Panc1 (cell line): Measurements from ENCODE around the gene TREML4. TPM values are rescaled to one million over a fixed set of nuclear protein-coding genes. Genes with fewer than 3 reads are reported as not detected.

Experiments used
- ATAC-seq: fragments of 200-7000 bp; cut with Tn5 transposase; 2 replicates; pipeline ENCODE4 v1.9.1; 2020; ENCODE audit warnings: mild to moderate bottlenecking, moderate library complexity
- BruUV-seq: library from RNA; stranded (reverse); fragments of 400-500 nt; replicated peaks from 2 replicates; lab custom pipeline; 2021; lab: Mats Ljungman, UMichigan
- CTCF ChIA-PET: fragments of 300-600 bp; sonication (Branson Sonifier 250); formaldehyde crosslinking; loops from one replicate; lab custom pipeline; 2022; ENCODE audit warnings: antibody characterized with exemption; lab: Charles Lee
- POLR2A ChIA-PET: fragments of 300-600 bp; sonication (Branson Sonifier 250); formaldehyde crosslinking; loops from one replicate; lab custom pipeline; 2022; ENCODE audit warnings: antibody characterized with exemption; lab: Charles Lee
- DNase-seq: peaks from one replicate; pipeline ENCODE4 v3.0.0-alpha.2; 2010; ENCODE audit warnings: low read depth, low spot score
- H3K27ac ChIP-seq: 2 replicates; pipeline ENCODE4 v1.5.1; 2011; ENCODE audit warnings: mild to moderate bottlenecking, low read length, inconsistent platforms
- H3K27me3 ChIP-seq: fragments of 200-500 bp; sonication (Bioruptor generic); 2 replicates; pipeline ENCODE4 v1.6.0; 2014; ENCODE audit warnings: low read length, inconsistent platforms; ENCODE audit not compliant: control insufficient read depth, insufficient read depth
- H3K36me3 ChIP-seq: fragments of 200-500 bp; sonication (Bioruptor generic); 2 replicates; pipeline ENCODE4 v1.5.1; 2014; ENCODE audit warnings: inconsistent platforms, mild to moderate bottlenecking, low read length, moderate library complexity; ENCODE audit not compliant: control insufficient read depth, insufficient read depth
- H3K4me1 ChIP-seq: 2 replicates; pipeline ENCODE4 v1.5.1; 2011; ENCODE audit warnings: inconsistent platforms, mild to moderate bottlenecking, low read length, moderate library complexity; ENCODE audit not compliant: control insufficient read depth, insufficient read depth
- H3K4me3 ChIP-seq, 2 experiments: 2 replicates each; pipeline ENCODE4 v1.5.1; 2011 to 2012; ENCODE audit warnings: low read depth in 2 of 2, low read length in 2 of 2, mild to moderate bottlenecking in 2 of 2, inconsistent platforms in 1 of 2, moderate library complexity in 1 of 2
- H3K9me3 ChIP-seq: fragments of 200-500 bp; sonication (Bioruptor generic); 2 replicates; pipeline ENCODE4 v1.5.1; 2014; ENCODE audit warnings: low read depth, mild to moderate bottlenecking, inconsistent platforms, low read length, moderate library complexity; ENCODE audit not compliant: control insufficient read depth, insufficient read depth
- CTCF ChIP-seq: fragments of 450-650 bp; IDR thresholded peaks from 2 replicates; pipeline ENCODE4 v1.5.1; 2017; ENCODE audit warnings: mild to moderate bottlenecking
- POLR2AphosphoS5 ChIP-seq: IDR thresholded peaks from 2 replicates; pipeline ENCODE4 v1.6.1; 2012; ENCODE audit warnings: mild to moderate bottlenecking, low read depth, low read length, moderate library complexity
- REST ChIP-seq, 2 experiments: IDR thresholded peaks; 2 replicates each; pipeline ENCODE4 v1.6.1; 2011 to 2012; ENCODE audit warnings: low read depth in 2 of 2, control low read depth in 1 of 2, low read length in 1 of 2, mild to moderate bottlenecking in 1 of 2, moderate library complexity in 1 of 2; ENCODE audit not compliant: insufficient read depth in 1 of 2
- SIN3A ChIP-seq: IDR thresholded peaks from 2 replicates; pipeline ENCODE4 v1.6.1; 2012; ENCODE audit warnings: low read depth, mild to moderate bottlenecking, low read length, moderate library complexity, borderline replicate concordance; ENCODE audit not compliant: insufficient read depth
- TCF7L2 ChIP-seq: IDR thresholded peaks from 2 replicates; pipeline ENCODE4 v1.6.1; 2011; ENCODE audit warnings: mild to moderate bottlenecking, low read depth, low read length, inconsistent platforms
- in situ Hi-C: cut with HindIII; loops from 2 replicates; pipeline ENCODE4 v1.10.0; 2016; ENCODE audit warnings: low sequenced_read_pairs, low pct_unique_long_range_greater_than_20kb
- intact Hi-C: fragments of 100-400 bp; cut with micrococcal nuclease; formaldehyde crosslinking; loops from one replicate; pipeline ENCODE4 v1.10.0; 2022; ENCODE audit not compliant: unreplicated experiment
- total RNA-seq: library from RNA; stranded (reverse); gene quantifications from one replicate; pipeline ENCODE4 v1.2.1, GENCODE V29; 2021; ENCODE audit not compliant: unreplicated experiment

TREML4 gene
- total RNA-seq, 1 experiment from 2014 or later = not detected

- no TSS peak for BruUV-seq
- Histone ChIP-seq H3K4me1 (no peaks in the 10 kb centered on the region), H3K9me3 (peaks cover 4% of the 10 kb centered on the region; the same call in 1 of the 2 replicates), H3K27me3 (peaks cover 9% of the 10 kb centered on the region), H3K36me3 (no peaks in the 10 kb centered on the region), H3K4me3 (no peak overlapping the region), H3K27ac (no peak overlapping the region)
- in situ Hi-C loops = no loop called here
- ChIA-PET CTCF (no interaction called here), POLR2A (no interaction called here)
- intact Hi-C loops = no loop called here
- ATAC-seq (no peak), DNase-seq (no peak)
- TF ChIP-seq POLR2AphosphoS5 = no peak
- TF ChIP-seq SIN3A = no peak
Observed at GRCh38 chr6:41222513-41222912, 5.6 kb upstream of the TREML4 start.

GRCh38 chr6:41224800-41225199, 3.3 kb upstream of the TREML4 start:
- Histone ChIP-seq H3K4me3 (no peak overlapping the region), H3K27me3 (peaks cover 12% of the 10 kb centered on the region), H3K4me1 (no peaks in the 10 kb centered on the region), H3K9me3 (no peaks in the 10 kb centered on the region), H3K27ac (no peak overlapping the region), H3K36me3 (no peaks in the 10 kb centered on the region)
- BruUV-seq = no TSS peak
- ChIA-PET POLR2A (no interaction called here), CTCF (no interaction called here)
- intact Hi-C loops (no loop called here), in situ Hi-C loops (no loop called here)
- DNase-seq = no peak
- no peak for ATAC-seq
- TF ChIP-seq TCF7L2 (no peak), REST (IDR thresholded peaks at IDR 0.05; ENCODE audit: insufficient read depth in 1 of 2, low read depth in 2 of 2, low read length in 1 of 2) (no peak), CTCF (no peak), POLR2AphosphoS5 (no peak), SIN3A (no peak)

GRCh38 chr6:41226752-41227151, 1.4 kb upstream of the TREML4 start:
- in situ Hi-C loops = no loop called here
- no TSS peak for BruUV-seq
- no peaks in the 10 kb centered on the region for H3K9me3 ChIP-seq
- CTCF ChIA-PET = no interaction called here
- H3K27me3 ChIP-seq = peaks cover 18% of the 10 kb centered on the region
- intact Hi-C loops = no loop called here
- no peak for DNase-seq
- no peak overlapping the region for H3K4me3 ChIP-seq
- no peak overlapping the region for H3K27ac ChIP-seq
- no peak for TF ChIP-seq SIN3A
- TF ChIP-seq CTCF = no peak
- TF ChIP-seq POLR2AphosphoS5 = no peak
- TF ChIP-seq TCF7L2 = no peak
- TF ChIP-seq REST (IDR thresholded peaks at IDR 0.05; ENCODE audit: insufficient read depth in 1 of 2, low read depth in 2 of 2, low read length in 1 of 2) = no peak
- ATAC-seq = no peak
- H3K36me3 ChIP-seq = no peaks in the 10 kb centered on the region
- POLR2A ChIA-PET = no interaction called here
- H3K4me1 ChIP-seq = no peaks in the 10 kb centered on the region
